ENCODE results near the gene HIVEP2.

DNA sequence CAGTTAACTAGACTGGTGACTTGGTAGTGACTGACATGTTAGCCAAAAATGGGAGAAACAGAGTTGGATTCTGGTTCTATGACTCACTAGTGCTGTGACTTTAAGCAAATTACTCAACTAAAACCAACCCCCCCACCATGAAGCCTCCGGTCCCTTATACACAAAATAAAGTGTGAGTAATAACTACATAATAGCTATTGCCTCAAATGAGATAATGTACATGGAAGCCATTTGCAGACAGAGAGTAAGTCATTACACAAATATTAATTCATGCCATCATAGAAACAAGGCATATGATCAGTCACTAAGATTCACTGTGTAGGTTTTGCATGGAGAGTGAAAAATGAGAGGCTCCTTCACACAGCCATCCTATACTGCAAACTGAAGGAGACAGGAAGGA is 111.9 kb downstream of the HIVEP2 start:
- TF ChIP-seq EZH2phosphoT487 (IDR thresholded peaks at IDR 0.05; ENCODE audit: insufficient read depth, low read depth): no peak
- TF ChIP-seq EZH2 (IDR thresholded peaks at IDR 0.05; ENCODE audit: insufficient read depth, poor library complexity, severe bottlenecking): no peak
